Retinal pigment epithelial cell (primary cell): ENCODE results near the gene FNDC3B.

Experiments
- DNase-seq: peaks from one replicate; pipeline ENCODE4 v3.0.0-alpha.2; 2010; ENCODE audit warnings: low read depth
- H3K4me3 ChIP-seq: 2 replicates; pipeline ENCODE4 v1.5.1; 2011; ENCODE audit warnings: mild to moderate bottlenecking, low read length, control low read depth, moderate library complexity
- TF ChIP-seq, protein P1 (sequence below): conservative IDR thresholded peaks from 2 replicates; pipeline ENCODE4 v1.5.1; 2011; ENCODE audit warnings: low read depth, low read length, control low read depth, inconsistent platforms

FNDC3B gene

DNA sequence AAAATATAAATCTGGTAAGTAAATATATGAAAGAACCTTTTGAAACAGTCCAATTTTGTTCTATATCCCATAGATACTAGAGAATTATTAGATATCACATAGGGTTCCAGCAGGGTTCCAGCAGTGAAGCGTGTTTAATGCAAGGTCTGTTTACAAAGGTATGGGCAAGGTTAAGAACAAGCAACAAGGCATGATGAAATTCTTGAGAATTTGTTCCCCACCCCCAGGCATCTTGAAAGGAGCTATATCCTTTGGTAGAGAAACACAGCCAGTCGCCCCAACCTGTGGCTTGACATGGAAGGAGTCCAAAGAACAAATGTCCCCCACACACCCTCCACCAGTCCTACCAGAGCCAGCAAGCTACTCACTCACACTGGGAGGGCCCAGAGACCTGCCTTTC is 18.6 kb upstream of the FNDC3B start:
- no peak overlapping the region for H3K4me3 ChIP-seq
- TF ChIP-seq, protein P1, sequence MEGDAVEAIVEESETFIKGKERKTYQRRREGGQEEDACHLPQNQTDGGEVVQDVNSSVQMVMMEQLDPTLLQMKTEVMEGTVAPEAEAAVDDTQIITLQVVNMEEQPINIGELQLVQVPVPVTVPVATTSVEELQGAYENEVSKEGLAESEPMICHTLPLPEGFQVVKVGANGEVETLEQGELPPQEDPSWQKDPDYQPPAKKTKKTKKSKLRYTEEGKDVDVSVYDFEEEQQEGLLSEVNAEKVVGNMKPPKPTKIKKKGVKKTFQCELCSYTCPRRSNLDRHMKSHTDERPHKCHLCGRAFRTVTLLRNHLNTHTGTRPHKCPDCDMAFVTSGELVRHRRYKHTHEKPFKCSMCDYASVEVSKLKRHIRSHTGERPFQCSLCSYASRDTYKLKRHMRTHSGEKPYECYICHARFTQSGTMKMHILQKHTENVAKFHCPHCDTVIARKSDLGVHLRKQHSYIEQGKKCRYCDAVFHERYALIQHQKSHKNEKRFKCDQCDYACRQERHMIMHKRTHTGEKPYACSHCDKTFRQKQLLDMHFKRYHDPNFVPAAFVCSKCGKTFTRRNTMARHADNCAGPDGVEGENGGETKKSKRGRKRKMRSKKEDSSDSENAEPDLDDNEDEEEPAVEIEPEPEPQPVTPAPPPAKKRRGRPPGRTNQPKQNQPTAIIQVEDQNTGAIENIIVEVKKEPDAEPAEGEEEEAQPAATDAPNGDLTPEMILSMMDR: no peak
- DNase-seq: no peak

DNA sequence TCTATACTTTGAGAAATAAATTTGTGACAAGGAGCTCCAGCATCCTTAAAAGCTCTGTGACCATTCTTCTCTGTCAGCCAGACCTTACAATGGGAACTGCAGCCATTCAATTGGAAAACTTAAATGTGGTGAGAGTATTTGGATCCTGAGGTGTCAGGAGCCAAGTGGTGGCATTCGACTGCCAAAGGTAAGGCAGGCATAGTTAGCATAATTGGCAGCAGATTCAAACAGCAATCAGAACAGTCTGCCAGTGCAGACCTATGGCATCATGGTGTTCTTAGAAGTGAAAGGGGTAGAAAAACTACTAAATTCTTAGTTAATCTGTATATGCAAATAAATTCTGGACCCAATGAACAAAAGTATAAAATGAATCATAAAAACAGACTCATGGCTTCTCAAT is 18.2 kb upstream of the FNDC3B start:
- H3K4me3 ChIP-seq: no peak overlapping the region
- no peak for DNase-seq
- TF ChIP-seq, protein P1: no peak

DNA sequence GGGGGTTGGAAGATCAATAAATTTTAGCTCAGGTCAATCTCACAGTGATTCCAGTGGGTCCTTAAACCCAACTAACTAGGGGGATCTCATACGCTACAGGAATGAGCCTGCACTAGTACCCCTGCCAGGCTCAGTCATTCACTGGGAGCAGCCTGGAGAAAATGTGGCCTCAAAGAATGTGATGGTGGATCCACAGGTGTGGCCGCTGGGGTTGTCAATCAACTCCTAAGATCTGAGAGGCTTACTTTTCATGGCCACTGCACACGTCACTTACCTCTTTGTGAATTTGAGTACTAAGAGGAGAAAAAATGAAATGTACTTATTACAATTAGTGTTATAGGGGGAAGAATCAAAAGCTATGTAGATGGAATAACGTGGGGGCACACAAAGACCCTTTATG is 17.5 kb upstream of the FNDC3B start:
- TF ChIP-seq, protein P1: no peak
- no peak for DNase-seq
- no peak overlapping the region for H3K4me3 ChIP-seq

DNA sequence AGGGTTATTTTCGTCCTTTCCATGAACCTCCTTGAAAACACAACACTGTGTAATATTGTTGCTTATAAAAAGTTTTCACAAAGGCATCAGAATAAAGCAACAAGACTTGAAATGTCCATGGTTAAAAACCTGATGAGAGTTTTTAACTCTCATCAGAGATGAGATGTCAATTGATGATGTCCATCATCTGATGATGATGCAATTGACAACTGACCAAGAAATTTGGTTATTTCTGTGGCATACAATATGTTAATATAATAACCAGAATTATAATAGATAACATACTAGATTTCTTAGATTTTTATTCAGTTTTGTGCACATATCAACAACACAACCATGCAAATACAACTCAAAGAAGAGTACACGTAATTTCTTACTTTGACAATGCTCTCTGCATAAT is 15.5 kb upstream of the FNDC3B start:
- no peak overlapping the region for H3K4me3 ChIP-seq
- TF ChIP-seq, protein P1: no peak
- DNase-seq: no peak

DNA sequence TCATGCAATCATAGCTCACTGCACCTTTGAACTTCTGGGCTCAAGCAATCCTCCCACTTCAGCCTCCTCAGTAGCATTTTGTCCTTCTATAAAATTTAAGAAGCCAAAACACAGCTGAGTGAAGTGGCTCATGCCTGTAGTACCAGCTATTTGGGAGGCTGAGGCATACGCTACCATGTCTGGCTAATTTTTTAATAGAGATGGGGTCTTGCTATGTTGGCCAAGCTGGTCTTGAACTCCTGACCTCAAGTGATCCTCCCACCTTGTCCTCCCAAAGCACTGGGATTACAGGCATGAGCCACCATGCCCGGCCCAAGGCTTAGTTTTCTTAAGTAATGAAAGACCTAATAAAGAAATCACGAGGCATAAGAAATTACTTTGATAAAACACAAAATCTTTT is 14.7 kb upstream of the FNDC3B start:
- H3K4me3 ChIP-seq: no peak overlapping the region
- no peak for DNase-seq
- TF ChIP-seq, protein P1: no peak

DNA sequence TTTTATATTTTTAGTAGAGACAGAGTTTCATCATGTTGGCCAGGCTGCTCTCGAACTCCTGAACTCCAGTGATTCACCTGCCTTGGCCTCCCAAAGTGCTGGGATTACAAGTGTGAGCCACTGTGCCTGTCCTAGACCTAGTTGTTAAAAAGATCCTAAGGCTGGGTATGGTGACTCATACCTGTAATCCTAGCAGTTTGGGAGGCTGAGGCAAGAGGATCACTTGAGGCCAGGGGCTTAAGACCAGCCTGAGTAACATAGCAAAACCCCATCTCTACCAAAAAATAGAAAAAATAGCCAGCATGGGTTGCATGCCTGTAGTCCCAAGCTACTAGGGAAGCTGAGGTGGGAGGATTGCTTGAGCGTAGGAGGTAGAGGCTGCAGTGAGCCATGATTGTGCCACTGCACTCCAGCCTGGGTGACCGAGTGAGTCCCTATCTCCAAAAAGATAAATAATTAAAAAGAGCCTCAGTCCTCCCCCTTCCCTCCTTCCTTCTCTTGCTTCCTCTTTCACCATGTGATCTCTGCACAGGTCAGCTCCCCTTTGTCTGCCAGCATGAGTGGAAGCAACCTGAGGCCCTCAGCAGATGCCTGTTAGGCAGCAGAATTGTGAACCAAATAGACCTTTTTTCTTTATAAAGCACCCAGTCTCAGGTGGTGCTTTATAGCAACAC is 9.8 kb upstream of the FNDC3B start:
- DNase-seq: no peak
- TF ChIP-seq, protein P1: no peak
- no peak overlapping the region for H3K4me3 ChIP-seq

DNA sequence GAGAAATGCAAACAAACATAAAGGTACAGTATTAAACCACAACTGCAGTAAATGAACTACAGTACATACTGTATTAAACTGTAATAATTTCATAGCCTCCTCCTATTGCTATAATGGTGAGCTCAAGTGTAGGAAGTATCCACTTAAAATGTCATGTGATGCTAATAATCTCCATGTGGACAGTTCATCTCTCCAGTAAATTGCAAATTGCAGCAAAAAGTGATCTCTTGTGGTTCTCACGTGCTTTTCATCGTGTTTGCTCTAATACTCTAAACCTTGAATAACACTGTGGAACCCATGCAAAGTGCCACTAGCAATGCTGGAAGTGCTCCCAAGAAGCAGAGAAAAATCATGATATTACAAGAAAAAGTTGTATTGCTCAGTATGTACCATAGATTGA is 9.2 kb upstream of the FNDC3B start:
- H3K4me3 ChIP-seq: no peak overlapping the region
- DNase-seq: no peak
- TF ChIP-seq, protein P1: no peak
